IMR-90 (cell line): ENCODE measurements around the gene TMOD1. TPM values are rescaled to one million over a fixed set of nuclear protein-coding genes. Genes with fewer than 3 reads are reported as not detected.

ENCODE experiments used
- ATAC-seq: fragments of 200-7000 bp; cut with Tn5 transposase; 2 replicates; pipeline ENCODE4 v1.9.1; 2020; ENCODE audit warnings: low read depth, mild to moderate bottlenecking, moderate library complexity
- BruUV-seq: library from RNA; stranded (reverse); fragments of 400-500 nt; replicated peaks from 2 replicates; lab custom pipeline; 2021; lab: Mats Ljungman, UMichigan
- CTCF ChIA-PET: fragments of 300-600 bp; formaldehyde crosslinking; extraction: SDS; loops from one replicate; lab custom pipeline; 2021; ENCODE audit warnings: antibody characterized with exemption; lab: Yijun Ruan, JAX
- POLR2A ChIA-PET: fragments of 300-600 bp; sonication (Branson Sonifier 250); formaldehyde crosslinking; loops from one replicate; lab custom pipeline; 2022; ENCODE audit warnings: antibody characterized with exemption; ENCODE audit not compliant: unreplicated experiment; lab: Charles Lee
- DNase-seq: peaks from one replicate; pipeline ENCODE4 v3.0.0; 2013
- H2AFZ ChIP-seq: replicated peaks from 2 replicates; pipeline ENCODE3; 2013; ENCODE audit warnings: low read length, mild to moderate bottlenecking; ENCODE audit not compliant: poor library complexity
- H2AK5ac ChIP-seq: 2 replicates; pipeline ENCODE4 v1.6.1; 2013; ENCODE audit warnings: low read depth, low read length, inconsistent platforms
- H2AK9ac ChIP-seq: replicated peaks from 2 replicates; pipeline ENCODE3; 2013; ENCODE audit warnings: mild to moderate bottlenecking, low read depth, low read length, moderate library complexity; ENCODE audit not compliant: poor library complexity
- H2BK120ac ChIP-seq: 2 replicates; pipeline ENCODE4 v1.6.1; 2013; ENCODE audit warnings: low read depth, low read length, inconsistent platforms
- H2BK15ac ChIP-seq: 3 replicates; pipeline ENCODE4 v1.6.1; 2013; ENCODE audit warnings: low read depth, low read length, inconsistent platforms
- H2BK20ac ChIP-seq: 2 replicates; pipeline ENCODE4 v1.6.1; 2013; ENCODE audit warnings: low read depth, mild to moderate bottlenecking, inconsistent platforms, low read length, moderate library complexity
- H2BK5ac ChIP-seq: 2 replicates; pipeline ENCODE4 v1.6.1; 2013; ENCODE audit warnings: mild to moderate bottlenecking, low read depth, low read length, inconsistent platforms; ENCODE audit not compliant: poor library complexity, severe bottlenecking
- H3K14ac ChIP-seq: replicated peaks from 2 replicates; pipeline ENCODE4 v1.6.1; 2013; ENCODE audit warnings: low read depth, low read length, inconsistent platforms
- H3K18ac ChIP-seq: 2 replicates; pipeline ENCODE4 v1.6.1; 2013; ENCODE audit warnings: low read depth, low read length, control low read depth
- H3K23ac ChIP-seq: 2 replicates; pipeline ENCODE4 v1.6.1; 2013; ENCODE audit warnings: low read depth, low read length, inconsistent platforms
- H3K27ac ChIP-seq: 2 replicates; pipeline ENCODE4 v1.5.1; 2013; ENCODE audit warnings: mild to moderate bottlenecking, control low read depth, low read length; ENCODE audit not compliant: insufficient read depth
- H3K27me3 ChIP-seq: 2 replicates; pipeline ENCODE4 v1.6.1; 2013; ENCODE audit warnings: low read length; ENCODE audit not compliant: control insufficient read depth, insufficient read depth
- H3K36me3 ChIP-seq: 2 replicates; pipeline ENCODE4 v1.6.1; 2013; ENCODE audit warnings: low read length, mixed read lengths; ENCODE audit not compliant: control insufficient read depth, insufficient read depth
- H3K4ac ChIP-seq: 2 replicates; pipeline ENCODE4 v1.6.1; 2013; ENCODE audit warnings: low read depth, low read length, inconsistent platforms
- H3K4me1 ChIP-seq: 2 replicates; pipeline ENCODE4 v1.6.1; 2013; ENCODE audit warnings: low read length, mixed read lengths; ENCODE audit not compliant: control insufficient read depth, insufficient read depth
- H3K4me2 ChIP-seq: 2 replicates; pipeline ENCODE4 v1.6.1; 2013; ENCODE audit warnings: low read depth, mild to moderate bottlenecking, control low read depth, low read length, moderate library complexity
- H3K4me3 ChIP-seq: 2 replicates; pipeline ENCODE4 v1.5.1; 2013; ENCODE audit warnings: low read depth, mild to moderate bottlenecking, control low read depth, low read length, moderate library complexity; ENCODE audit not compliant: insufficient read depth
- H3K56ac ChIP-seq: 2 replicates; pipeline ENCODE4 v1.6.1; 2013; ENCODE audit warnings: low read length, inconsistent platforms; ENCODE audit not compliant: insufficient read depth; ENCODE audit errors: extremely low read depth
- H3K79me1 ChIP-seq, 2 experiments: 2 replicates each; pipeline ENCODE4 v1.6.1; 2013; ENCODE audit warnings: low read length in 2 of 2, inconsistent platforms in 1 of 2, low read depth in 1 of 2
- H3K9ac ChIP-seq: 2 replicates; pipeline ENCODE4 v1.6.1; 2013; ENCODE audit warnings: low read depth, low read length, control low read depth
- H3K9me1 ChIP-seq: 2 replicates; pipeline ENCODE4 v1.6.1; 2013; ENCODE audit warnings: low read length, inconsistent platforms; ENCODE audit not compliant: insufficient read depth
- H3K9me3 ChIP-seq: 2 replicates; pipeline ENCODE4 v1.6.1; 2013; ENCODE audit warnings: low read length; ENCODE audit not compliant: control insufficient read depth, insufficient read depth
- H4K20me1 ChIP-seq: 2 replicates; pipeline ENCODE4 v1.6.1; 2013; ENCODE audit warnings: low read length, inconsistent platforms; ENCODE audit not compliant: insufficient read depth
- H4K5ac ChIP-seq: 2 replicates; pipeline ENCODE4 v1.6.1; 2013; ENCODE audit warnings: mild to moderate bottlenecking, low read depth, low read length, control low read depth
- H4K8ac ChIP-seq, 2 experiments: 2 replicates each; pipeline ENCODE4 v1.6.1; 2013; ENCODE audit warnings: low read depth in 2 of 2, low read length in 2 of 2, control low read depth in 1 of 2, inconsistent platforms in 1 of 2
- H4K91ac ChIP-seq: 2 replicates; pipeline ENCODE4 v1.6.1; 2013; ENCODE audit warnings: low read depth, low read length, inconsistent platforms; ENCODE audit not compliant: insufficient read depth
- BHLHE40 ChIP-seq: fragments of 150-350 bp; IDR thresholded peaks from 2 replicates; pipeline ENCODE4 v1.6.1; 2016; ENCODE audit warnings: mild to moderate bottlenecking, low read depth, low read length
- ELK1 ChIP-seq: fragments of 150-350 bp; IDR thresholded peaks from 2 replicates; pipeline ENCODE4 v1.6.1; 2016; ENCODE audit warnings: low read depth, mild to moderate bottlenecking, low read length, moderate library complexity, borderline replicate concordance
- FOS ChIP-seq: fragments of 150-350 bp; IDR thresholded peaks from 2 replicates; pipeline ENCODE4 v1.6.1; 2016; ENCODE audit warnings: low read depth, low read length
- NFE2L2 ChIP-seq: fragments of 150-350 bp; IDR thresholded peaks from 2 replicates; pipeline ENCODE4 v1.6.1; 2016; ENCODE audit warnings: low read depth, mild to moderate bottlenecking, low read length
- POLR2A ChIP-seq: IDR thresholded peaks from 2 replicates; pipeline ENCODE4 v1.6.1; 2012; ENCODE audit warnings: mild to moderate bottlenecking, low read depth, low read length
- RAD21 ChIP-seq: IDR thresholded peaks from 2 replicates; pipeline ENCODE4 v1.6.1; 2012; ENCODE audit warnings: low read length, improper control_type of control experiment
- RCOR1 ChIP-seq: IDR thresholded peaks from 2 replicates; pipeline ENCODE4 v1.6.1; 2012; ENCODE audit warnings: mild to moderate bottlenecking, low read length, improper control_type of control experiment; ENCODE audit not compliant: insufficient replicate concordance
- SMC3 ChIP-seq: fragments of 150-350 bp; IDR thresholded peaks from 2 replicates; pipeline ENCODE4 v1.6.1; 2016; ENCODE audit warnings: low read depth, mild to moderate bottlenecking, antibody characterized with exemption, low read length, moderate library complexity
- WGBS, 2 experiments: methylation state at CpG; one replicate each; pipeline versions ENCODE4 v1.1.5 to v1.1.7; 2013; ENCODE audit warnings: missing lambda C conversion rate in 2 of 2; ENCODE audit not compliant: insufficient read length in 1 of 2; ENCODE audit errors: extremely low coverage in 2 of 2; 5-methylcytosine and 5-hydroxymethylcytosine counted together
- dilution Hi-C: fragments of 300-500 bp; cut with HindIII; formaldehyde crosslinking; loops from one replicate; pipeline ENCODE4 v1.14.3; 2018; ENCODE audit warnings: low sequenced_read_pairs; ENCODE audit not compliant: unreplicated experiment
- in situ Hi-C: fragments of 300-500 bp; cut with MboI; formaldehyde crosslinking; loops from 3 replicates; pipeline ENCODE4 v1.14.3; 2019; ENCODE audit warnings: low sequenced_read_pairs, inconsistent platforms, mixed read lengths
- intact Hi-C: fragments of 100-400 bp; cut with micrococcal nuclease; formaldehyde crosslinking; loops from 2 replicates; pipeline ENCODE4 v1.10.0; 2022
- polyA plus RNA-seq, 3 experiments: library from polyadenylated mRNA; depleted of rRNA; stranded (reverse); fragments of >200 nt; gene quantifications; 2 replicates each; pipeline ENCODE4 v1.2.3, GENCODE V29; 2012; ENCODE audit warnings: low replicate concordance in 1 of 3
- total RNA-seq: library from RNA; depleted of rRNA; stranded (reverse); fragments of >200 nt; gene quantifications from 2 replicates; pipeline ENCODE4 v1.2.3, GENCODE V29; 2012

Gene TMOD1
- total and polyA plus RNA-seq, 2 of the 4 experiments (the other 2 are of a cell fraction), result 0.18 to 0.38 TPM

GRCh38 chr9:97563458-97564135 is 62.1 kb downstream of the TMOD1 start:
- no peak overlapping the region for H3K23ac ChIP-seq
- H4K91ac ChIP-seq, result no peak overlapping the region
- ChIA-PET CTCF (no interaction called here), POLR2A (no interaction called here)
- H3K4me3 ChIP-seq, result no peak overlapping the region
- H3K4me1 ChIP-seq, result peaks cover 1% of the 10 kb centered on the region; the same call in 1 of the 2 replicates
- TF ChIP-seq RAD21 (no peak), NFE2L2 (no peak), RCOR1 (no peak), FOS (no peak), SMC3 (no peak), POLR2A (no peak), BHLHE40 (no peak), ELK1 (no peak)
- H2BK15ac ChIP-seq, result no peak overlapping the region
- WGBS, 2 experiments, result 79% methylated on average over 3 of the region's 13 CpGs; no CpG with 5 or more reads in 1 of the 2 experiments
- H3K9ac ChIP-seq, result no peak overlapping the region
- no peaks in the 10 kb centered on the region for H3K9me3 ChIP-seq
- H3K27me3 ChIP-seq, result peaks cover 2% of the 10 kb centered on the region; the same call in 1 of the 2 replicates
- no peak overlapping the region for H3K14ac ChIP-seq
- no peak overlapping the region for H3K56ac ChIP-seq
- peaks cover 4% of the 10 kb centered on the region for H3K9me1 ChIP-seq
- H2AK9ac ChIP-seq, result peak overlapping the region; percentile 20
- dilution Hi-C loops, result no loop called here
- ATAC-seq, result no peak
- in situ Hi-C loops, result no loop called here
- intact Hi-C loops, result no loop called here
- no peak overlapping the region for H4K5ac ChIP-seq
- H2AFZ ChIP-seq, result no peak overlapping the region
- H3K79me1 ChIP-seq, result no peaks in the 10 kb centered on the region
- no peak overlapping the region for H3K27ac ChIP-seq
- no TSS peak for BruUV-seq
- H2BK5ac ChIP-seq, result no peak overlapping the region
- no peak overlapping the region for H2BK20ac ChIP-seq
- H2BK120ac ChIP-seq, result no peak overlapping the region
- H4K8ac ChIP-seq, result no peak overlapping the region
- H2AK5ac ChIP-seq, result no peak overlapping the region
- H3K36me3 ChIP-seq, result peaks cover 7% of the 10 kb centered on the region; the same call in 1 of the 2 replicates
- no peak overlapping the region for H3K4ac ChIP-seq
- no peak overlapping the region for H3K4me2 ChIP-seq
- DNase-seq, result no peak
- no peak overlapping the region for H3K18ac ChIP-seq
- H4K20me1 ChIP-seq, result no peaks in the 10 kb centered on the region
